PC-9 (cell line): ENCODE results near the gene NOC2L.

Source experiments
- CTCF ChIP-seq: fragments of 200-600 bp; sonication (generic); conservative IDR thresholded peaks from 2 replicates; pipeline ENCODE4 v1.6.1; 2017; ENCODE audit warnings: mixed run types, antibody characterized with exemption, mild to moderate bottlenecking, moderate library complexity
- EZH2 ChIP-seq: fragments of 200-600 bp; sonication (generic); IDR thresholded peaks from 2 replicates; pipeline ENCODE4 v1.8.0; 2017; ENCODE audit warnings: antibody characterized with exemption, low read depth

DNA sequence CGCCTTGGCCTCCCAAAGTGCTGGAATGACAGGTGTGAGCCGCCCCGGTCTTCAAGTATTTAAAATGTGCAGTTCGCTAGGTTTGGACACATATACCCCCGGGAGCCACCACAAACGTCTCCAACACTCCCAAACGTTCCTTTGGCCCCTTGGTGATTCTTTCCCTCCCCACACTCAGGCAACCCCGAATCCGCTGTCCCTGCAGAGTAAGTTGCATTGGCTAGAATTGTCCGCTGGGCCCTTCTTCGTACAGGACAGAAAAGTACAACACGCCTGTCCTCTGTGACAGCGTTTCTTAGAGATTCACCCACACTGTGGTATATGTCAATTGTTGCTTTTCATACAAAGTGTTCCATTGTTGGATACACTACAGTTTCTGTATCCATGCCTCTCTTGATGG lies 26.1 kb upstream of the NOC2L start:
- TF ChIP-seq CTCF (no peak), EZH2 (no peak)
